Measurements from ENCODE around the gene CMTM7.

Gene CMTM7

GRCh38 chr3:32431481-32431880 is 39.8 kb downstream of the CMTM7 start:
- no peak for TF ChIP-seq SPI1 (IDR thresholded peaks at IDR 0.05; ENCODE audit: borderline replicate concordance, low read depth)
- no peak for TF ChIP-seq POLR2AphosphoS5 (IDR thresholded peaks at IDR 0.05; ENCODE audit: low read depth)
- TF ChIP-seq GABPA (IDR thresholded peaks at IDR 0.05; ENCODE audit: low read depth): no peak
- TF ChIP-seq CTCF (IDR thresholded peaks at IDR 0.05; ENCODE audit: insufficient read depth, low read length): no peak
- TF ChIP-seq REST (IDR thresholded peaks at IDR 0.05; ENCODE audit: insufficient replicate concordance, low read depth): no peak
- Histone ChIP-seq H3K4me3 (replicated peaks; ENCODE audit: insufficient read depth, low read length) (no peak overlapping the region), H3K27me3 (ENCODE audit: insufficient read depth, poor library complexity, severe bottlenecking) (no peaks in the 10 kb centered on the region), H3K27ac (replicated peaks) (peak overlapping the region; percentile 55; the same call in 1 of the 2 replicates)
- DNase-seq (ENCODE audit: low read depth in 1 of 2, low spot score in 1 of 2): no peak

GRCh38 chr3:32432045-32432710 is 40.5 kb downstream of the CMTM7 start:
- Histone ChIP-seq H3K27me3 (ENCODE audit: insufficient read depth, poor library complexity, severe bottlenecking) (no peaks in the 10 kb centered on the region), H3K27ac (replicated peaks) (peak overlapping the region; percentile 55), H3K4me3 (replicated peaks; ENCODE audit: insufficient read depth, low read length) (no peak overlapping the region)
- no peak for TF ChIP-seq CTCF (IDR thresholded peaks at IDR 0.05; ENCODE audit: insufficient read depth, low read length)
- no peak for TF ChIP-seq POLR2AphosphoS5 (IDR thresholded peaks at IDR 0.05; ENCODE audit: low read depth)
- no peak for TF ChIP-seq GABPA (IDR thresholded peaks at IDR 0.05; ENCODE audit: low read depth)
- no peak for TF ChIP-seq SPI1 (IDR thresholded peaks at IDR 0.05; ENCODE audit: borderline replicate concordance, low read depth)
- no peak for TF ChIP-seq REST (IDR thresholded peaks at IDR 0.05; ENCODE audit: insufficient replicate concordance, low read depth)
- DNase-seq (ENCODE audit: low read depth in 1 of 2, low spot score in 1 of 2): no peak

- TF ChIP-seq SPI1 (IDR thresholded peaks at IDR 0.05; ENCODE audit: borderline replicate concordance, low read depth): no peak
- no peak for TF ChIP-seq POLR2AphosphoS5 (IDR thresholded peaks at IDR 0.05; ENCODE audit: low read depth)
- TF ChIP-seq REST (IDR thresholded peaks at IDR 0.05; ENCODE audit: insufficient replicate concordance, low read depth): no peak
- no peak for TF ChIP-seq CTCF (IDR thresholded peaks at IDR 0.05; ENCODE audit: insufficient read depth, low read length)
- no peak for TF ChIP-seq GABPA (IDR thresholded peaks at IDR 0.05; ENCODE audit: low read depth)
- Histone ChIP-seq H3K4me3 (replicated peaks; ENCODE audit: insufficient read depth, low read length) (no peak overlapping the region), H3K27me3 (ENCODE audit: insufficient read depth, poor library complexity, severe bottlenecking) (no peaks in the 10 kb centered on the region), H3K27ac (replicated peaks) (peak overlapping the region; percentile 55)
- peak in 1 of 2 experiments; percentile 60 for DNase-seq (ENCODE audit: low read depth in 1 of 2, low spot score in 1 of 2)
Observed at GRCh38 chr3:32432711-32433530, 41.3 kb downstream of the CMTM7 start.
